SH-SY5Y (cell line): Measurements from ENCODE around the gene FBXO9.

Experiments
- GATA2 ChIP-seq: IDR thresholded peaks from 2 replicates; pipeline ENCODE4 v1.6.1; 2011; ENCODE audit warnings: mild to moderate bottlenecking, low read depth, low read length
- GATA3 ChIP-seq: IDR thresholded peaks from 2 replicates; pipeline ENCODE4 v1.6.1; 2011; ENCODE audit warnings: low read depth, mild to moderate bottlenecking, low read length, moderate library complexity

DNA sequence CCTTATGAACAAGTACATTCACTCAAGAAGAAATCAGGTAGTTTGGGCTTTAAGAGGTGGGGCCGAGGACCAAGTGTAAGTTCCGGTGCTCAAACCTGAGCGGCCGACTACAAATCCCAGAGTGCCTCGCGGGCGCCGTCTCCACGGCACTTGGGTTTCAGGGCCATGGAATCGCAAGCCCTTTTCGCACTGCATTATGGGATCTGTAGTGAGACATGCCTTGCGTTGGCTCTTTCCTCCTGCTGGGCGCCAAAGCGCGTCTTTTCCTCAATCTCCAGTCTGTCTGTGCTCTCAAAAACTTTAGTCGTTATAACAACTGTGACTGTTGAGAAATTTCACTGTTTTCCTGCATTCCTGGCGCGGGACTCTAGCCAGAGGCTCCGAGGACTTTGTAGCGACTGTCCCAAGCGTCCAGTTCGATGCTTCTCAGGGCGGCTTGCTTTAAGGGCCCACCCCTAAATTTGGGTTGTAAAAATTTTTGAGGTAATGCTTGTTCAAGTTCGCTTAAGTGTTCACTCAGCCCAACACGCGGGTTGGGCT, 408 bp upstream of the FBXO9 start:
- TF ChIP-seq GATA3 (no peak), GATA2 (no peak)
